GM18511 (cell line): Measurements from ENCODE around the gene RRP15.

Source experiments
- ATAC-seq: cut with Tn5 transposase; IDR thresholded peaks from one replicate; pipeline ENCODE4 v1.9.1; 2021; ENCODE audit warnings: mild to moderate bottlenecking, moderate library complexity; ENCODE audit not compliant: unreplicated experiment

RRP15 gene

DNA sequence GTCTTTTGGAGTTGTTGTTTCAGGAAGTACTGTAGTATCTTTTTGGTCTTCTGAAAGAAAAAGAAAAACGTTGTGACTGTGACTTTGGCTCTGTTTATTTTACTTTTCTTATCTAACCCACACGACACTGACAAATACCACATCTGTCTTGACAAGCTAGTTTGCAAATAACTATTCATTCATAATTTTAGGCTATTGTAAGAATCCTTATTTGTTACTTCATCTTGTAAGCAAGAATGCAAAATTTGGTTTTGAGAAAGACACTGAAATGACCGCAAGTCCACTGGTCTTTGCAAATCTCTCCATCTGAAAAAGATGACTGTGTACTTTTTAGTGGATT lies 72.8 kb downstream of the RRP15 start:
- no peak for ATAC-seq

DNA sequence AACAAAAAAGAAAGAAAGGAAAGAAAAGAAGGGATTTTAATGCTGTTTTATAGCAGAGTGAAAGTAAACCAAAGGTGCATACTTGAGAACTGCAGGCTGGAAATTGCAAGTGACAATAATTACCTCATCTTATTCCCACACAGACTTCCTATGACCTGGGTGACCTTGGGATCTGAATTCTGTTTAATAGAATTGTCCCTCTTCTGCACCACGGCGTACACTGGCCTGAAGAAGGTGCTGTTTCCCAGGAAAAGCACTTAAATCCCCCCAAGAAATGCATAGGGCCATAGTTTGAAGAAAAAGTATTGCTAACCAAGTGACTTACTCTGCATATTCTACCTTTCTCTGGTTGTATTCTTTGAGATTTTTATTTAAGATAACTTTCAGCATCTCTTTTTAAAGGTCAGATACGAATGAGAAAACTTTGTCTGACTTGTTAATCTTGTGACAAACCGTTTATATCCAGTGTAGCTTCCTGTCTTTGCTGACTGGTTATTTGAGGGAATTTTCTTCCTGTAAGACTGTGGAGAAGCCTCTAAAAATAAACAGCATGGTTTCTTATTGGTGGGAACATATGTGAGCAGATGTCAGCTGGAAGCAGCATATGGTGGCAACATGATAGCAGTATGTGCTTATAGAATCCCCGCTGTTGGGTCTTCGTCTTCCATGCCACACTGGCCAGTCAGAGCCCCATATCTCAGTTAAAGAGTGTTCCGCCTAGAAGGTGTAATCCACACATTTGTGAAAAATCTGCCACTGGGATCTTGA lies 76.4 kb downstream of the RRP15 start:
- ATAC-seq: no peak

DNA sequence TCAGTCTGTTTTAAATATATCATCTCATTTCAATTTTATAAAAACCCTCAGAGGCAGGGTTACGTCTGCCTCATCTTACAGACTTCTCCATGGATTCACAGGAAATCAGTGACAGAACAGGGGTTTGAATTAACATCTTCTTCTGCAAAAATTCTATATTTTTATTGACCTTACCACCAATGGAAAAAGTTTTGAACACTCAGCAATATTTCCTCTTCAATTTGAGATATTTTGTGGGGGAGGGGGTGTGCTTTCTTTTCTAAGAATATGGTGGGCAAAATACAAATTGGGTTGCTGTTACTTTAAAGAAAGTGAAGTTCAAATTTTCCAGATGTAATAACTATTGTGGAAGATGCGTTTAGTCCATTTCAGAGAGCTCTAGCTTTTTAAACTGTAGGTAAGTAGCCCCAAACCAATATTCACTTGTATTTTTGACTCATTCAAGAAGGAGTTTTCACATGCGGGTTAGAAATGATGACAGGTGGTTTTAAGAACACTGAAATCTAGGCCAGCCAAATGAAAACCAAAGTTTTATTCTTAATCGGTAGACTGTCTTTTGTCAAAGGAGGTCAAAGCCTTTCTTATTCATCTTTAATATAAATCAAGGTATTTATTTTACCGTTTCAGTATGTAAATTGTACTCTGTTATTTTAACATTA lies 77.5 kb downstream of the RRP15 start:
- no peak for ATAC-seq

DNA sequence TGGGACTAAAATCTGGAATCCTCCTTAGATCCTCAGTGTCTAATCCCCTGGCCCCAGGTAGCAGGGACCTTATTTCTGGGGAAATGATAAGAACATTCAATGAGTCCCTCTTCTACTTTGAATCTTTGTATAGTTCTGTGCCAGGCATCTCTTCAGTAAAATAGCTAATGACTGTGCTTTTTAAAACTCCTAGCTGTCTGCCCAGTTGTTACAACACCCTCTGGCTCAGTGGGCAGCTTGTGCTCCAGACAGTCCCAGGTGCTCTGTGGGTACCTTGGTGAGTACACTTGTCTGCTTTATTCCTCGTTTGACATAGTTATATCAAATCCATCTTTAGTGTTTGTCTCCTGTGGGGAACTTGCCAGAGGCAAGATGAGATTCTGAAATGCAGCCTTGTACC lies 78.0 kb downstream of the RRP15 start:
- ATAC-seq: no peak

DNA sequence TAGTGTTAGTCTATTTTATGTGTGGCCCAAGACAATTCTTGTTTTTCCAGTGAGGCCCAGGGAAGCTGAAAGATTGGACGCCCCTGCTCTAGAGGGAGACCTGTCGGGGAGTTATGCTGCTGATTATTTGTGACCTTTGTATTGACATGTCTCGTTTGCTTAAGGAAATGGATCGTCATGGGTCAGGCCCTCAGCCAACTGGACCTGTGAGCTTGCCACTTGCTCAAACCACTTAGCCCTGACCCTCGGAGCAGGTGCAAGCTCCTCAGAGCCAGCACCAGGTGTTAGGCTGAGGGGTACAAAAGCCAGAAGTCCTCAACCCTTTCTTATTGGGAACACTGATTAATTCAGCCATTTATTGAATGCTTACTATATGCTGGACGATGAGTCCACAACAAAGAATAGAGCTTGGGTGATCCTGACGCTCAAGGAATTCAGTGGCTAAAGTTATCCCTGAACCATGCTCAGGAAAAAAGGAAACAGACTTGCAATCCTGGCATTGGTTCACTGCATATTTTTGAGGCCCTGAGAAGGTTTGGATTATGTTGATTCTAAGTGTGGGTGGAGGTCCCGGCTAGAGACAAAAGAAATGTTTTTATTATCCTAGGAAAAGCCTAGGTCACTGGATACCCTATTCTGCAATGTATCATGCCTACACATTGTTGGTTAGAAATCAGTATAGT lies 79.1 kb downstream of the RRP15 start:
- ATAC-seq: no peak

DNA sequence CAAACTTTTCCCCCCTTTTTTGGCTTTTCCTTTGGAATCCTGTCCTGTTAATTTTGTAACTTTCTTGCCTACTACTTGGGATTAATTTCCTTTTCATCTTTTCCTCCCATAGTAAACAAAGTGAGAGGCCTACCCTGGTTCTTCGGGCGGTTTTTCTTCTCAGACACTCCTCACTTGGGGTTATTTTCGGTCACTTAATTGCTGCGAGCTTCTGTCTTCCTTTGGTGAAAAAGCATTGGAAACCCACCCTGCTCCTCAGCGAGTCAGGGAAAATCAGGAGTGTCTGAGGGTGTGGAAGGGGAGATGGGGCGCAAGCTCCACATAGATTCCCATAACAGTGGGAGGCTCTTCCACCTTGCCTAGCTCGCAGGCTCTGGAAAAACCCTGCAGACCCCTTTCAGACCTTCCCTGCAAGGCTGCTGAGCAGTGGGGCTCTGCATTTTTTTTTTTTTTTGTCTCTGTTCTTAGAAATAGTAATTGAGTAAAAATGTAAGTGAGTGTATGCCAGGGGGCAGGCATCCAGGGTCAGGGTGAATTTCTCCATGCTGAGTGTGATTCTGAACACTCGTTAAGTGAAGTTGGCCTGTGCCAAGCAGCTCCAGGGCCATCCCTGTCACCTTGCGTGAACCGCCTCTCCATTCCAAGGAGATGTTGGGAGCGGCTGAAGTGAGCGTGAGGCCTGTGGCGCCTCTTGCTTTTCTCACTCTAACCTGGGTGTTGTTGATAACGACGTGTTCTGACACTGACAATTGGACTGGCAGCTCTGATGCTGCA lies 80.3 kb downstream of the RRP15 start:
- no peak for ATAC-seq

DNA sequence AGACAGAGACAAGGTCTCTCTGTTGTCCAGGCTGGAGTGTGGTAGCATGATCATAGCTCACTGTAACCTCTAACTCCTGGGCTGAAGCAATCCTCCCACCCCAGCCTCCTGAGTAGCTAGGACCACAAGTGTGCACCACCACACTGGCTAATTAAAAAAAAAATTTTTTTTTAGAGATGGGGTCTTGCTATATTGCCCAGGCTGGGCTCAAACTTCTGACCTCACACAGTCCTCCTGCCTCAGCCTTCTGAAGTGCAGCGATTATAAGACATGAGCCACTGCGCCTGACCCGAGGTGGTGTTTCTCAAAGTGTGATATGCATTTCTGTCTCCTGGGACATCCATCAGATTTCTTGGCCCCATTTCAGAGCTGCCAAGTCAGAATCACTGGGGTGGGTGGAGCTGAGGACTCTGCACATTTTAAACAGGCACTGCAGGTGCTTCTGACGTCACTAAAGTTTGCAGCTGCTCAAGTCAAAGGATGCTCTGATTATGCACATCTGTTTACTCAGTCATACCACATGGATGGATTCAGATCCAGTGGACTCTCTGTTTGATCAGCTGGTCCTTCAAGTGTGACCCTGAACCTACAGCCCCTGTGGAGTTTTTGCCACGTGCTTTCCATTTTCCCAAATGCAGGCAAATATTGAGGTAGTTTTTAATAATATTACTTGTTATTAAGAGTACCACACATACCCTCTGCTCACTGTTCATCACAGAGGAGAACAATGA lies 81.4 kb downstream of the RRP15 start:
- no peak for ATAC-seq

DNA sequence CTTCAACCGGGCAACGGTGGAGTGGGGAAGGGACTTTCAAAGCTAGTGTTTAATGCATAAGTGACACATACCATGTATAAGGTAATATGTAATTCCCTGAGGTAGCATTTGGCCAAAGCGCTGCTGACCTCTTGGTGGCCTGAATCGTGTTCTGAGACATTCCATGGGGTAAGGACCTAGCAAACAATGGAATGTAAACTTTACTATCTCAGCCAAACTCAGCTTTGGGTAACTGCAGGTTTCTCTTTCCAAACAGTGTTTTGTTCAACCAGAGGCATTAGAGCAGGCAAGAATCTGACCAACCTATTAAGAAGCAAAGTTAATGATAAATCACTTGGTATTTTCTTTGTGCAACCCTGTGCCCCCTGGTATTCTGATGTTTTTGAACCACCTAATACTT lies 82.0 kb downstream of the RRP15 start:
- ATAC-seq: no peak

DNA sequence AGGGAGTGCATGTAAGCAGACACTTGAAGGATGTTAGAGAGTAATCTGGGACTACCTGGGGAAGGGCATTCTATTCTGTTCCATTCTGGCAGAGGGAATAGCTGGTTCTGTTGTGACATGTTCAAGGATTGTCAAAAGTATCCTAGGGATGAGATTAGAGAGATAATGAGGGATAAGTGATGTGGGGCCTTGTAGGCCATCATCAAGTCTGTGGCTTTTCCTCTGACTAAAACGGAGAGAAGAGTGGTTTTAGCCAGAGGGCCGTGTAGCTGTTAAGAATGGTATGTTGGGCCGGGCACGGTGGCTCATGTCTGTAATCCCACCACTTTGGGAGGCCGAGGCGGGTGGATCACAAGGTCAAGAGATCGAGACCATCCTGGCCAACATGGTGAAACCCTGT lies 83.6 kb downstream of the RRP15 start:
- no peak for ATAC-seq

DNA sequence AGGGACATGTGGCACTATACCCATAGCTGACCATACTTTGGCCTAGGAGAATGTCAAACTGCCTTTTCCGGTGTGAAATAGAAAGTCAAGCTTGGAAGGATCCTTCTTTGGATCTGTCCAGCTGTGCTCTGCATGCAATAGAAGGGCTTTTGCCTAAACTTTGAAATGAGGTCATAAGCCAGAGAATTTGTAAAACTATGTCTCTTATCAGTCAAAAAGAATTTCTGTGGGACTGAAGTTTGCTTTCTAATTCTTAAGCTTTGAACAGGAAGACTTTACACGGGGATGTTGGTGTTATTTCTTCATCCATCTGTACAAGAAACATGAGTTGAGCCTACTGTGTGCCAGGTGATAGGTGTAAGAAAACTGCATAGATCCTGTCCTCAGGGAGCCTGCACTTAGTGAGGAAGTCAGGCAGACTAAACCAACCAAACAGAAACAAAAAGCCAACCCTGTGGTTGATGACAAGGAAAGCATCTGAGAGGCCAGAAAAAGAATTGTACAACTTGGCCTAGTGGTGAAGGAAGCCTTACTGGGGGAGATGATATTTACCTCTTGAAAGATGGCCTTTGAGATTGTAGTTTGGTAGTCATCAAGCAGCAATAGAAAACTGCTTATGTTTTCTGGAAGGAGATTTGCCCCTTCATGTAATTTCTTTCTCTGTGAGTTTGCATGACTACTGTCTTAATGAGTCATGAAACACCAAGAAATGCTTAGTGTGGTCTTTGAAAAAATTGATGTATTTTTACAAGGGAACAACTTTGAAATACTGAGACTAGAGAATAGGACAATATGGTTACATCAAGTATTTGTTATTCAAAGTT lies 84.8 kb downstream of the RRP15 start:
- ATAC-seq: no peak

DNA sequence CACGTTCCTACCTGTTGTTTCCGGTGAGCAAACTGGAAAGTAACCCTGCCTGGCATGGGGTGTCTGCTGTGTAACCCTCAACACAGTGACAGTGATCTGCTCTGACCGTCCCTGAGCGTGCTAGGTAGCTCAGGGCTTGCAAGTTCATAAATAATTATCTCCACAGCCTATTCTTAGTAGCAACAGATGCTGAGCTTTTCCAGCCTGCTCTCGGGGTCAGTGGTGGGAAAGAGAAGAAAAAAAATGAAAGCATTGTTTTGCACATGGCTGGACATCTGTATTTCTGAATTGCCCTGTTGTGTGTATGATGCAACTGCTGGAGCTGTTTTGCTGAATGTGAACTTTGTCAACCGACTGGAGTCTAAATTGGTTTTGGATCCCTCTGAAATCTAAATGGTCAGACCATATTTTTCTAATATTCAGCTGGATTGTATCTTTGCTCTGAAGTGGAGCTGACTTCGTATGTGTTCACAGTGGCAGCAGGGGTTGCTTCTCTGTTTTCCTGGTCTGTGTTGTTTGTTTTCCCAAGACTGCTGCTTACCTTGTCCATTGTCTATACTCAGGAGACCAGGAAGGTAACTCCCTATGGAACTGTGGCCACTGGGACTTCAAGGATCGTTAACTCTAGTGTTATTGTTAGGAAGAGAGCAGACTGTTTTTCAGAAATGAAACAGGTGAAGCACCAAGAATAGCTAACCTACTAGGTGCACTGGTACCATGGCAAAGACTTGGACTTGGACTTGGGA lies 87.0 kb downstream of the RRP15 start:
- no peak for ATAC-seq

DNA sequence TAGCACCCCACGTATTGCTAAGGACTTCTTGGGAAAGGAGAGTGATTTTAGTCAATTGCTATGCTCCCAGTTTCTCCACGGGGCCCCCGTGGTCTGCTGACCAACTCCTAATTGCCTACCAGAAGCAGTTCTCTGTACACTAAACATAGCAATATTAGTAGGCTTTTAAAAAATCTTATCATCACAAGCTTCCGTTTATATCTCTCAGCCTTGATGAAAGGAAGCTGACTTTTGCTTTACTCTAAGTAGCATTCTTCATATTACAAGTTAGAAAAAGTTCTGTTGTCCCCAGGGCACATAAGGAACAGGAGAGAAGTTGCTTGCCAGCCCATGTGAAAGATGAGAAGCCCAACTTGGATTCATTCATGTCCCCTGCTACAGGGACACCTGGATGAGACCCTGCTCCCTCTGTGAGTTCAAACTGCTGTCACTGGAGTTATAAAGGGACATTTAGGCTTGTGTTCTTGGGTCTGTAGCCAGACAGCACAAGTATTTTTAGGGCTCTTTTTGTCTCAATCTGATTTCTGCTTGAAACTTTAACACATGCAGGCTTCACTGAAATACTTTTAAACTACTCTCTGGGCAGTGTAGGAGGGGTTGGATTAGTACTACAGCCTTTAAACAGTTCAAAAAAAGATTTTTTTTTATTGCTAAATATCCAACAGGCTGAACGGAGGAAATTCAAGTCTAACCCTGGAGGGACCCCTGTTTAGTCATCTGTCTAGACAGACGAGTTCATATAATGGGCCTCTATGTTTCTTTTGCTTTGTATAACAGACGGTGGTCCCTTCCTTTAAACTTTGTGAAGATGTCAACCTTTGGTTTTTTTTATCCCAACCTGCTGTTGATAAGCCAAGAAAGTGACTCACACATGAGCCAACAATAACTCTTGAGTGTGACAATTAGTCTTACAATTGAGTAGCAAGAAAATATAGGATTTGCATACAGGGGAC lies 89.6 kb downstream of the RRP15 start:
- ATAC-seq: no peak

DNA sequence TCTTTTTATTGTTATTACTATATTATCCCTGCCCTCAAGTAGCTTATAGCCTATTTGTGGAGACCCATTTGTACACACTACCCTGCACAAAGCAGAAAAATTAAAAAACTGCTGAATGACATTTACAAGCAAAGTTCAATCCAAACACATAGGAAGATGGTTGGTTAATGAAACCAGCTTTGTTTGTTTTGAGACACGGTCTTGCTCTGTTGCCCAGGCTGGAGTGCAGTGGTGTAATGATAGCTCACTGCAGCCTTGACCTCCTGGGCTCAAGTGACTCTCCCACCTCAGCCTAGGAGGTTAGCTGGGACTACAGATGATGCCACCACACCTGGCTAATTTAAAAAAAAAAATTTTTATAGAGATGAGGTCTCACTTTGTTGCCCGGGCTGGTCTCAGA lies 91.6 kb downstream of the RRP15 start:
- ATAC-seq: peak; percentile 11

DNA sequence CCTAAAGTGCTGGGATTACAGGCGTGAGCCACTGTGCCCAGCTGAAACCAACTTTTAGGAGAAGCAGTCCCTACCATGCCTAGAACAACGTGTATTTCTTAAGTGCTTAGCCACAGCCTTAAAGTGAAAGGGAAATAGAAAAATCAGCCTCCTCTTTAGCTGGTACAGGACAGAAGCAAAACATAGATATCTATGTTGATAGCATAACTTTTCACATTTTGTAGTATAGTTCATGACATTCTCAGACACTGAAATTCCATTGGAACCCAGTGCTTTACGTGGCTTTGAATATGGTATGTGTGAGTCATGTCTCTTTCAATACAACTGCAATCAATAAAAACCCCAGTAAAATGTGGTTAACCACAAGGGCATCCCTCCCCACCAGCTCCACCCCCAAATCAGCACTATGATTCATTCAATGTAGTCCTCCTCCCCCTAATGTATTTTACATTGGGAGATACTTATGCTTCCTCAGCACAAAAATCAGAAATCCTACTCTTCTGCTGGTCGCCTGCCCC lies 92.1 kb downstream of the RRP15 start:
- peak; percentile 95 for ATAC-seq

DNA sequence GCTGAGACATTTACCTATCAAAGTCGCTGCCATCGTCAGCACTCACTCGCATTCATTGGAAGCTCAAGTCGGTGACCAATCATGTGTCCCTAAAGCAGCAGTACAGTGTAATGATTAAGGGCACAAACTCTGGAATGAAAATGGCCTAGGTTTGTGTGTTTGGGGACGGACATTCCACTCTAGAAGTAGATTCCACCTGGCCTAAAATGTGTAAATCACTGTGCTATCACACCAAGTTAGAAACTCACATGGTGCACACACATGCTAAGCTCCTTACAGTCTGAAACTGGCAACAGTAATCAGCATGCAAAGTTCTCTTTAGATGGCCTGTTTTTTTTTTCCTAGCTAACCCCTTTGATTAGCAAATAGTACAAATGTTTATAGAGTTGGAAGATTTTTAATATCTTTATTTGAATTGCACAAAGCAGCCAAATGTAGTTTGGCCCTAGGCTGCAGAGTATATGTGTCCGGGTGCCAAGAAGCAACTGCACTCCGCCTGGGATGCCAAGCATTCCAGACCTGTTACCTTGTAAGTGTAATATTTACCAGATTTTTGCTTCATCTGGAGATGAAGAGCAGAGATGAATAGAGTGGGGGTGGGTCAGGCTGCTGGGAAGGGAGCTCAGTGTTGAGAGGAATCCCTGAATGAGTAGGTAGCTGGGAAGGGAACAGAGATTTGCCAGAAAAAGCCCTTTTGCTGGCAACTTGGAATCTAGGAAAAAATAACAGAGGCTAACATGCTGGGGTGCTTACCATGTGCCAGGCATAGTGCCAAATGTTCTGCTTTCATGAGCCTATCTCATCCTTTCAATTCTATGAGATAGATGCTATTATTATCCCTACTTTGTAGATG lies 95.3 kb downstream of the RRP15 start:
- no peak for ATAC-seq

DNA sequence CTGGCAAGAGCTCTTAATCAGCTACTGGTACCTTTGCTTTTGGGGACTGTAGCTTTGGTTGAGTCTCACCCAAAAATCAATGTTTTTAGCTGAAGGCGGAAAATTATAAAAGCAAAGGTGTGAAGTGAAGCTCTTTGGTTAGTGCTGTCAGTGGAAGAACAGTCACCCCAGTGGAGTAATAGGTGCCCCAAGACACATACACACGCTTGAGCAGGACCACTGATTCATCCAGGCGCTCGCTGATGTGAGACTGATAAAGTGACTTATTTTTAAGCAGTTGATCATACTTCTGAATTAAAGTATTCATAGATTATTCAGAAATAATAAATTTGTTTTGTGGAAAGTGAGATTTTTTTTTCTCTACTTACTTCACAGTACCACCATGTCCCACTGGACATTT lies 97.2 kb downstream of the RRP15 start:
- no peak for ATAC-seq

DNA sequence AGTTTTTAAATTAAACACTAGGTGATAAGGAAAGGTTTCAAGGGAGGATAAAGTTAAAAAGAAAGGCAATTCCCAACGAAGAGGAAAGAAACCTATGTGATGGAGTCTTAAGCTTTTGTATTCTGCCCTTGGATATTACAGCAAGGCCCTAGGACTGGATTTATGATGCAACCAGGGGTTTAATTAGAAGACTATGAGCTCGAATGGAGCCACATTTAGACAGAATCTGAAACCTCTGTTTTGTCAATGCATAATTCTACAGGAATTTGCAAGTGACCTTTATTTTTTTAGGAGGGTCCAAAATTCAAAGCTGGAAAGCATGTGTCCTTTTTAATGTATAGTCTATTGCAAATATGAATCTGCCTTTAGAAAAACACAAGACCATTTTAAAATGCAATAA lies 98.0 kb downstream of the RRP15 start:
- no peak for ATAC-seq
